ENCODE measurements around the gene MLLT3. TPM values are rescaled to one million over a fixed set of nuclear protein-coding genes. Genes with fewer than 3 reads are reported as not detected.
A peak's percentile ranks its signal among the peaks of the same experiment; 100 is the strongest.

MLLT3 gene
- total RNA-seq, 1 experiment from 2014 or later, result 31.3 TPM

DNA sequence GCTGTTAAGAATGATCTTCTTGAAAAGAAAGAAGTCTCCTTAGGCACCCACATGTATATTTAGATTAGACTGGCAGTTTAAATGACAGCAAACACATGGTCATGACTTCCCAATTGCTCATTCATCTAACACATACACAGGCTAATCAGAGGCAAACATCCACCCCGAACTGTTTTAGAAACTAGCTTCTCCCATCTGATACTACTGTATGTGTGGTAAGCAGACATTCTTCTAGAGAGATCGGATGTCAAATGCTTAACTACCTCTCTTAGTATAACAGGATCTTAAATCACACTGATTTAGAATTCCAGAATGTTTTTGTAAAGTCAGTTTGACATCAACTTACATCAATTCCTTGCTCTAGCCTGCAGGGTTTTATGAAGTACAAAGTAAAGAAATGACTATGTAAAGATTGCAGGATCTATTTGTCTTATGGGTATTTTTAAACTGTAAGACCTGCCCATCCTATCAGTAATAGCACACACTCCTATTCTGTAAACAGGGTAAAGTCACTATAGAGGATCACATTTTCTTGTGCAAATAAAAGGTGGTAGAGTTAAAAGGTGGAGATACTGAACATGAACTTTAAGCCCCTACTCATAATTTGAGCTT is 239.7 kb downstream of the MLLT3 start:
- peak; percentile 81 for DNase-seq (ENCODE audit: low read depth)

GRCh38 chr9:20380546-20380945 is 241.8 kb downstream of the MLLT3 start:
- no peak for DNase-seq (ENCODE audit: low read depth)

GRCh38 chr9:20379804-20380225 is 242.5 kb downstream of the MLLT3 start:
- peak; percentile 2 for DNase-seq (ENCODE audit: low read depth)

DNA sequence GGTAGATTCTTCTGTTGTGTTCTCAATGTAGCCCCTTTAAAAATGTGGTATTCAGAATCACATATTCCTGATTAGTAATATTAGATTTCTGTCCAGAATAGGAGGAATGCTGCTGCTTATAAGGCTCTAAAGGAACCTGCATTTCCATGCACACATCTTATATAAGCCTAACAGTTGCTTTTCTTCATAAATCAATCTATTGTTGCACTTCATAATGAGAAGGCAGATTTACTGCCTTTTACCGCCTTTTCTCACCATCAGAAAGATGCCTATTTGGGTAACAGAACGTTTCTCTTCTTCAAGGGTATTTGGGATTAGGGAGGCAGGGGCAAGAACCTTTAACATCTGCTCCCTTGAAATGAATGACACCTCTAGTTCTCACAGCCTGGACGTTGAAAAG is 243.4 kb downstream of the MLLT3 start:
- DNase-seq (ENCODE audit: low read depth), result no peak

DNA sequence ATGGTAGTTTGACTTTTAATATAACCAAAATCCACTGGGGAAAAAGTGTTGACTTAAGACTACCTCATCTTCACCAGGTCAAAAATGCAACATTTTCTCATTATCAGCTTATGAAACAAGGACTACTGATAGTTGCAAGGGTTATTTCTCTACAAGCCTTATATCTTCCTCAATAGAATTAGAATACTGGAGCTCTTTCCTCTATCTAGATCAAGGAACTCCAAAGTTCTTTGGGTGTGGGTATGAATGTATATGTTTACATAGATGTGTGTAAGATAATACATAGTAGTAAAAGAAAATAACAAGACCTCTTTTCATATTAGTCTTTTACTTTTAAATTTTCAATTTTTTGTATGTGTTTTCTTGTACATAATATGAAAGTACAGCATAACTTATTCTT is 244.5 kb downstream of the MLLT3 start:
- DNase-seq (ENCODE audit: low read depth), result no peak

GRCh38 chr9:20376731-20377375 is 245.4 kb downstream of the MLLT3 start:
- DNase-seq (ENCODE audit: low read depth), result no peak

DNA sequence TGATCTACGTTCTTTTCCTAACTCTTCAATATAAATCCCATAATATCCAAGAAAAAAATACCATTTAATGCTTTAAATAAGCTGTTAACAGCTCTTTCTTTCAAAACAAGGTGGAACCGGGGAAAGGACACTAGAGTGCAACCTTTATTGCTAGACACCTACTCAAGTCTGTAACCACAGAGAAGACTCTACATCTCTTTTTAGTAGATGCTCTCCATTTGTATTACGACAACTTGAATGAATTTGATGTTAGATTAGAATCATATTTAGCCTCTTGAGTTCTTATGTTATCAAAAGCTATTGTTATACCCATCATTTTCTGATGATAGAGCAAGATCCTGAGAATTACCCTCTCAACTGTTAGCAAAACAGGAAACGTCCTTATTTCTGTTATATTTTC is 246.3 kb downstream of the MLLT3 start:
- DNase-seq (ENCODE audit: low read depth), result no peak

- peak; percentile 6 for DNase-seq (ENCODE audit: low read depth)
Measured at GRCh38 chr9:20373263-20373662, 249.0 kb downstream of the MLLT3 start.

- no peak for DNase-seq (ENCODE audit: low read depth)
Measured at GRCh38 chr9:20369391-20369790, 252.9 kb downstream of the MLLT3 start.

DNA sequence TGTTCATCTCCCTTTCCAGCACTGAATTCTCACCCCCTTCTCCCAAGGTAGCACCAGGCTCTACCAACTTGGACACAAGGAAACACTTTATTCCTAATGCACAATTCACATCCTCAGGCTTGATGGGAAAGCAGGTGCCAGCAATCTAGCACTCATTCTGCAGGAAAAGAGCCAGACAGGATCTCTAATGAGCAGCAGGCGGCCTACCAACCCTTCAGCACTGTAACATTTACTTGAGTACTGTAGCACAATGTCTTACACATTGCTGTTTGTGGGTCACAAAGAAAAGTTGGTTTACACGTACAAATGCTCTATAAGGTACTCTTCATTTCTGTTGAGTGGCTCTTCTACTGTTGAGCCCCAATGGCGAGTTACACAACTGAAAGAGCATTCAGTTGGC is 254.4 kb downstream of the MLLT3 start:
- no peak for DNase-seq (ENCODE audit: low read depth)

- DNase-seq (ENCODE audit: low read depth), result no peak
Measured at GRCh38 chr9:20364959-20365358, 257.3 kb downstream of the MLLT3 start.

DNA sequence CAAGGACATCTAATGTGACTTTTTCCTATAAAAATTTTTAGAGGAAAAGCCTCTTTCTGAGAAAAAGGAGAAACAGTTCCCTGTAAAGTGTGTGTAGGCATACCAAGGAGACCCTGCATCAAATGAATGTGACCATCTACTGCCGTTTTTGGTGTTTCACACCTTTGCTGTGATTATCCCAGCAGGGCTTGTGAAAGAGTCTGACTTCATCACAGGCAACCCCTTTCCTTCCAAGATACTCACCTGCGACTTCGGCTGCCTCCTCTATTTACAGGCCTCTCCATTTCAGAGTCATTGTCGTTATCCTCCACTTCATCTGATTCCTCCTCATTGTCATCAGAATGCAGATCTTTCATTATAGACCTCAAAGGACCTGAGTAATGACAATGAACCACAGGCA is 259.1 kb downstream of the MLLT3 start:
- no peak for DNase-seq (ENCODE audit: low read depth)

DNA sequence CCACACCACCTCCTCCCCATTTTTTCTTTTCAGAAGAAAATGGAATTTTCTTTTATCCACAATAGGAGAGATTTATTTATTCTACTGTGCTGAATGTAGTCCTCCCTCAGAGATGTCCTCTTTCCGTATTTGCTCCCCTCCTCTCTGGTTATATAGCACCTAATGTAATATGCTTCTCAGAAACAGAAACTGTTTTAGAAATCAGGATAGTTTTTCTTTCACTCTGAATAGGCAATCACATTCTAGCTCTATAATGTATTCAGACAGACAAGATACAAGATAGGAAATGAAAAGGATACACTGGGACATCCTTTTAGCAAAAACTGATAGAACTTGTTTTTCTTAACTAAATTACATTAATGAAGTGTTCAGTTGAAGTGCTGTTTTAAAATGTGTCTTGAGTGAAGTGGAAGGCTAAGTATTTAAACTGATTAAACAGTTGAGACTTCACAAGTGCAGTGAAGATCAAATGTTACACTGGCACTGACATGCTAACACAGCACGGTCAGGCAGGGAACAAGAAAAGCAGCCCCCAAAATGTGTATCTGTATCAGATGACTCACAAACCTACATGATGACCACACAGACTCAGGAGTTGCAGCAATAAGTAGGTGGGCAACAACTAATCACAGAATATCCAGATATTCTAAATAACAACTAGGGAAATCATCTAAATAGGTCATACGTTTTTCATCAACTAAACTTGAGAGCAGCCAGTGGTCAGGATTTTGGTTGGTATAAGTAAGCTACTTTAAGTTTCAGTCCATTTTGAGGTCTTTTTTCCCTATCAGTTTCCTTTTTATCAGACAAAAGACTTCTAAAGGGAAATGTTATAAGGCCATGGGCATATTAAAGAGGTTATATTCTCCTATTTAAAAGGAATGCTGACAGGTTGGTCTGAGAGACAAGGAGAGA is 260.4 kb downstream of the MLLT3 start:
- no peak for DNase-seq (ENCODE audit: low read depth)

DNA sequence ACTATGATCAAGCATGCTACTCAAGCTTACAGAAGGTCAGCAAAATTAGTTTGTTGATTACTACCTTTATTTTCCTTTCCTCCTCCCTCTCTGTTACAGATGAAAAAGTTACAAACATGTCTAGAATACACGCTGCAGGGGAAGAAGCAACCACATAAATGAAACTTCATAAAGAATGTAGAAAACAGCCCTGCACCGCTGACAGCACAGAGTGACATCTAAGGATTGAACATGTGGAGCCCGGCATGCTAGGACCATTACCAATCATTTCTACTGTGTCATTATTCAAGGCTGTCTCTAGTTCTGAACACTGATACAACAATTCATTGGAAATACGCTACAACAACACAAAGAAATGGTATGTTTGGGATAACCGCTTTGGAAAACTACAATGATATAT is 261.1 kb downstream of the MLLT3 start:
- DNase-seq (ENCODE audit: low read depth), result no peak

GRCh38 chr9:20358207-20358606 is 264.1 kb downstream of the MLLT3 start:
- peak; percentile 52 for DNase-seq (ENCODE audit: low read depth)

DNA sequence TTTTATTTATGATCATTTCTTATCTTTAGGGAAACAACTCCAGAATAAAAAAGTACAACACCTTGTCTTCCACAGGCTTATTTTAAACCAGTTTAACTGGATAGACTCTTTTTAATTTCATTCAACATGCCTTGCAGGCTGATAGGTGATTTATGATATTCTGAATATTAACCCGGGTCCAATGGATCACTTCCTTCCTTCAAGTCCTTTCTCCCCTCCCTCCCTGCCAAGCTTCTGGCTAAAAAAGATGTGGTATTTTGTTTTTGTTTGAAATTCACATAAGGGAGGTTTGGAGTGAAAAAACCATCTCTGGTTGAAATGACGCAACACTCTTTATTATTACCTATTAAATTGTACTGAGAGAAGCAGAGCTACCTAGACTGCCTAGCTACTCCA is 265.3 kb downstream of the MLLT3 start:
- DNase-seq (ENCODE audit: low read depth), result peak; percentile 7

GRCh38 chr9:20356403-20357036 is 265.8 kb downstream of the MLLT3 start:
- DNase-seq (ENCODE audit: low read depth), result peak; percentile 94

DNA sequence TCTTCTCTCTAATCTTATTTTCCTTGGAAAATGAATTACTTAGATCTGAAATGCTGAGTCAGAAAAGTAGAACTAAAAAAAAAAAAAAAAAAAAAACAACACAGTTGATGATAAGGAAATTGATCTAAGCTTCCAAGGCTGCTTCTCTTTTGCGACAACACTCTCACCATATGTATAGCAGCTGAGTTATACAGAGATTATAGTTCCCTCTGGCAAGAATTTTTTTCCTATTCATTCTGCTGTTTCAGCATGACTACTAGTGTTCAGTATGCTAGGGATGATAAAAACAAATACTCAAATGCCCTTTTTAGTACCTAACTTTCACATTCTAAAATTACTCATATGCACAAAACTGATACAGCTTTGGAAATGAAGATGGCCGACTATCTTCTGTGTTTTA is 267.3 kb downstream of the MLLT3 start:
- peak; percentile 81 for DNase-seq (ENCODE audit: low read depth)

- DNase-seq (ENCODE audit: low read depth), result peak; percentile 75
Measured at GRCh38 chr9:20353931-20354652, 268.2 kb downstream of the MLLT3 start.

- peak; percentile 66 for DNase-seq (ENCODE audit: low read depth)
Measured at GRCh38 chr9:20353524-20353923, 268.8 kb downstream of the MLLT3 start.

- DNase-seq (ENCODE audit: low read depth), result no peak
Measured at GRCh38 chr9:20352591-20352990, 269.7 kb downstream of the MLLT3 start.

Data from LHCN-M2 (cell line).